Measurements from ENCODE around the gene SRBD1.
A peak's percentile ranks its signal among the peaks of the same experiment; 100 is the strongest.

SRBD1 gene, protein sequence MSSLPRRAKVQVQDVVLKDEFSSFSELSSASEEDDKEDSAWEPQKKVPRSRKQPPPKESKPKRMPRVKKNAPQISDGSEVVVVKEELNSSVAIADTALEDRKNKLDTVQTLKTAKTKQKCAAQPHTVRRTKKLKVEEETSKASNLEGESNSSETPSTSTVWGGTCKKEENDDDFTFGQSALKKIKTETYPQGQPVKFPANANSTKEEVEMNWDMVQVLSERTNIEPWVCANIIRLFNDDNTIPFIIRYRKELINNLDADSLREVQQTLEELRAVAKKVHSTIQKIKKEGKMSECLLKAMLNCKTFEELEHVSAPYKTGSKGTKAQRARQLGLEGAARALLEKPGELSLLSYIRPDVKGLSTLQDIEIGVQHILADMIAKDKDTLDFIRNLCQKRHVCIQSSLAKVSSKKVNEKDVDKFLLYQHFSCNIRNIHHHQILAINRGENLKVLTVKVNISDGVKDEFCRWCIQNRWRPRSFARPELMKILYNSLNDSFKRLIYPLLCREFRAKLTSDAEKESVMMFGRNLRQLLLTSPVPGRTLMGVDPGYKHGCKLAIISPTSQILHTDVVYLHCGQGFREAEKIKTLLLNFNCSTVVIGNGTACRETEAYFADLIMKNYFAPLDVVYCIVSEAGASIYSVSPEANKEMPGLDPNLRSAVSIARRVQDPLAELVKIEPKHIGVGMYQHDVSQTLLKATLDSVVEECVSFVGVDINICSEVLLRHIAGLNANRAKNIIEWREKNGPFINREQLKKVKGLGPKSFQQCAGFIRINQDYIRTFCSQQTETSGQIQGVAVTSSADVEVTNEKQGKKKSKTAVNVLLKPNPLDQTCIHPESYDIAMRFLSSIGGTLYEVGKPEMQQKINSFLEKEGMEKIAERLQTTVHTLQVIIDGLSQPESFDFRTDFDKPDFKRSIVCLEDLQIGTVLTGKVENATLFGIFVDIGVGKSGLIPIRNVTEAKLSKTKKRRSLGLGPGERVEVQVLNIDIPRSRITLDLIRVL

DNA sequence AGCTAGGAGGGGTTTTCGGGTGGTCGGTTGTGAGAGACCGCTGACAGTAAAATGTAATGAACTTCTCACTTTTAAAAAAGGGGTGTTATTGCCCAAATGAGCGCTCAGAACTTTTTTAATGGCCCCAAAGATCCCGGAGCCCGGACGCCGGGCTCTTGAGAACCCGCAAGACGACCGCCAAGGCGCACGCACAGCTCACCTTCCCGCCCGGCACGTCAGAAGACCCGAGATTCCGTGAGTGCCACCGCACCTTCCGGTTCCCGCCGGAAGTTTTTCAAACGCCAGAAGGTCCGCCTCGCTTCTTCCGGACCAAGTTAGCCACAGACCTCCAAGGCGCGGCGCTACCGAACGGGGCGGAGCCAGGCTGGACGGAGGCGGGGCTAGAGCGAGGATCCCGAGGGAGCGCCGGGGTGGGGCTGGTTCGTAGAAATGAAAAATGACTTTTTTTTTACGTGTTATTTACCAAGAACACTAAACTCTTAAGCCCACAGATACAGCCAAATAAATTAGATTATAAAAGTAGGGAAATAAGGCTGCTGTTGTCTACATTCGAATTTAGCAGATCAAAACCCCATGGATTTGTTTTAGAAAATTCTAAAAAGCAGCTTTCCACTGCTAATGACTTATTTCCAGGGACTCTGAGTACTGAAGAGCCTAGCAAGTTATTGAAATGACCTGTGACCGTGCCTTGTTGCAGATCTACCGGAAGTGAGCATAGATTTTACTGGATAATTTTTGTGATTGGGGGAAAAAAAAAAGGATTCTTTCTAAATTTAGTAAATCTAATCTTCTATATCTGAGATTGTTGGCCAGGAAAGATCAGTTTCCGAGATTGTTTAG lies at the start of gene SRBD1:
TSS of gene SRBD1 (minus strand) at position 248 of the 840 bp plus-strand sequence. CDS start 5,826 bp downstream, outside the sequence.
- peak; percentile 93 for DNase-seq

DNA sequence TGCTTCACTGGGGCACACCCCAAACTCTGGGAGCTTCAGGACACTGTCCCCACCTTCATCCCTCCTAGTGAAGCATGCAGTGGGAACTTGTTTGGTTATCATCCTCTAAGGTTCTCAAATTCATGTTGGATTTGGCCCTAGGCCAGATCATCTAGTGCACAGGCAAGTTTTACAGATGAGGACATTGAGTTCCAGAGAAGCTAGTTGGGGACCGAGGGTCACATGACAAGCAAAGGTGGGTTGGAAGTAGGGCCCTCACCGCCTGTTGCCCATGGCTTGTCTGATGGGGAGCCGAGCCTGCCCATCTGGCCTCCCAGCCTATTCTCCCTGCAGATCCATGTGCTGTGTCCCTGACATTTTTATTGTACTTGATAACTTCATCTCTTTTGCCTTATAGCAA lies 43.2 kb upstream of the SRBD1 start:
- no peak for DNase-seq

DNA sequence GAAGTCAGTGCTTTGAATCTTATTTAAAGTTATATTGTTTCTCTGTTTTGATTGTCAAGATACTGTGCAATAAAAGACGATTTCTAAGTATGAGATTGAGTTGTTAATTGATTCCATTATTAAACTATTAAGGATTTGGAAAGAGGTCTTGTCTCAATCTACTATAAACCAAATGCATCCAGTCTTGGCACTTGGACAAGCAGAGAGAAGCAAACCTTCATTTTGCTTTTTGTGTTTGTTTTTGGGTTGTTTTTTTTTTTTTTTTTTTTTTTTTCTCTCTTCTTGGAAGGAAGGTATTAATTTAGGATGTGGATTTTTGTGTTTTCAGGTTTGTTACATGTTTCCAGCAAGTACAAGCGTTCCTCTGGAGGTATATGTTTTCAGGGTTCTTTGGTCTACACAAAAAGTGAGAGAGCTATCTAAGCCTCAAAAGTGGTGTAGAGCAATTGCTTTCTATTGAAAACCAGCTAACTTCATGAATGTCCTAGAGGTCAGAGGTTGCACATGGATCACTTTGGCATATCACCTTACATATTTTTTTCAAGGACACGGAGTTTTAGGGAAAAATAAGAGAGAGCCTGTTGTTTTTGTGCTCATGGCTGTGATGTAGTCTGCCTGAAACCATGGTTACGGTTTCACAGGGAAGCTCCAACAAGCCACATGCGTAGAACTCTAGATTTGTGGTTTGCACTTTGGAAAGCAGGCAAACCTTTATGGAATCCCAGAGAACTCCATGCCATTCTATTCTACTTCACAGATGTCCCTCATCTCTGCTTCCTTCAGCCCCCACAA lies 42.3 kb upstream of the SRBD1 start:
- DNase-seq, result no peak

DNA sequence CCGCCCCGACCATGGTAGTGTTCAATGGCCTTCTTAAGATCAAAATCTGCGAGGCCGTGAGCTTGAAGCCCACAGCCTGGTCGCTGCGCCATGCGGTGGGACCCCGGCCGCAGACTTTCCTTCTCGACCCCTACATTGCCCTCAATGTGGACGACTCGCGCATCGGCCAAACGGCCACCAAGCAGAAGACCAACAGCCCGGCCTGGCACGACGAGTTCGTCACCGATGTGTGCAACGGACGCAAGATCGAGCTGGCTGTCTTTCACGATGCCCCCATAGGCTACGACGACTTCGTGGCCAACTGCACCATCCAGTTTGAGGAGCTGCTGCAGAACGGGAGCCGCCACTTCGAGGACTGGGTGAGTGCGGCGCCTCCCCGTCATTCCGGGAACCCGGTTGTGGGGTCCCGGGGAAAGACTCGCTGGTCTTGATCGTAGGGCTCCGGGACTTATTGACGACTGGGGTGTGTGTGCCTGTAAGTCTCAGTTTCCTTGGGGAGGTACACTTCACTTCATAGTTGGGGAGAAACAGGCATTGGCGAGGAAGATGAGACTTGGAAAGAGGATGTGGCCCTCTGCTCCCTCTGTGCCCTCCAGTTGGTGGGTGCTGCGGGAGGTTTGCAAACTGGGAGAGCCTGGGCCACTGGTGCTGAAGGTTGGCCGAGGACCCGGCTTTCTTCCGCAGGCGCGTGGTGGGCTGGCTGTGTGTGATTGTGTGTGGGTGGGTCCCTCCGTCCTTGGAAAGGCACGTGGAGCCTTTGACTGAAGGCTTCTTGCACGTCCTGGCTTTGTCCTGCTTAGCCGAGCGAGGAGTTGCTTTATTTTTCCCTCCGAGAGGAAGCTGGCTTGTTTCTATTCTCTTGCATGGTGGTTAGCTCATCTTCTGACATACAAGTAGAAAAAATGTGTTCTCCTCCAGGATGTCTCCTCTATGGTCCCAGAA lies 41.3 kb upstream of the SRBD1 start:
- peak; percentile 74 for DNase-seq

DNA sequence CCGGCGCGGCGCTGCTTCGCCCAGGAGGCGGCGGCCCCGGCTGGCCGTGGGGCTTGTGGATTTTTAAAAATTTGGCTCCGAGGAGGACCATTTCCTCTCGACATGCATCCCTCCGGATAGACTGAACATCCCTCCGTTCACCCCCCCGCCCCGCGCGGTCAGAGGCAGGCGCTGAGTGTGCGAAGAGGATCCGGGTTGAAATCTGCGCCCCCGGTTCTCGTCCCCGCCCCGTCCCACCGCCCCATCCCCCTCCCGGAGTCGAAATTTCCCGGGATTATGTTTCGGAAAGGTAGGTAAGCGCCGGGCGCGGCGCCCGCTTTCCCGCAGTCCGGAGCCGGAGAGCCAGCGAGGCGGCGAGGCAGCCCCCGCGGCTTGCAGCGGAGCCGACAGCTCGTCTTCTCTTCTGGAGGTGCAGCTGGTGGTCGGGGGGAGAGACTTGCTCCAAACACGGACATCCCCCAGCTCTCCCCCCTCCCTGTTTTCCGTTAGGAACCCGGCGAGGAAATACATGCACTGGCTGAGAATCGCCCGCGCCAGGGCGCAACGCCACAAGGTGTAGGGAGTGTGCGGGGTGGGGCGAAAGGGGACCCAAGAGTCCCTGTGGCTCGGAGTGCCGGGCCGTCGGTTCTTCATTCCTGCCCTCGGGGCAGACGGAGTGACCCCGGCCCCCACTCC lies 40.5 kb upstream of the SRBD1 start, which contains the start of gene PRKCE:
TSS of gene PRKCE (plus strand) at position 261 of the 675 bp plus-strand sequence.
- peak; percentile 83 for DNase-seq

DNA sequence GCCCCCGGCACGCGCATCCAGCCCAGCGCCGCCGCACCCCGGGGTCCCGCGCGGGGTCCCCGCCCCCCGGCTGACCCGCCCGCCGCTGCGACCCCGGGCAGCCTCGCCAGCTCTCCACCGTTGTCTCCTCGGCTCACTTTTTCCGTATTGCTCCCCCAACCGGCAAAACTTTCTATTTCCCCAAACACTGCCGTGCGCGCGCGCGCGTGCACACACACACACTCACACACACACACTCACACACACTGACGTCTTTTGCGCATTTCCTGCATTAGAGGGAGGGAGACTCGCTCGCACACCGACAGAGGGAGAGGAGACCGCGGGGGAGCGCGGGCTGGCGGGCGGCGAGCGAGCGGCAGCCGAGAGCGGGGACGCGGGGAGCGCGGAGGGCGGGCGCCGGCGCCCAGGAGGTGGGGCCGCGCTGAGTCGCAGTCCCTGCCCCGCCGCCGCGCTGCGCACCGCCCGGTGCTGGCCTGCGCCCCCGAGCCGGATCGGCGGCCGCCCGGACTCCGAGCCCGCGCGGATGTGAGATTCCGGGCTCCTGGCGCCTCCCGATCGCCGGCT lies 39.9 kb upstream of the SRBD1 start:
- DNase-seq, result peak; percentile 96

DNA sequence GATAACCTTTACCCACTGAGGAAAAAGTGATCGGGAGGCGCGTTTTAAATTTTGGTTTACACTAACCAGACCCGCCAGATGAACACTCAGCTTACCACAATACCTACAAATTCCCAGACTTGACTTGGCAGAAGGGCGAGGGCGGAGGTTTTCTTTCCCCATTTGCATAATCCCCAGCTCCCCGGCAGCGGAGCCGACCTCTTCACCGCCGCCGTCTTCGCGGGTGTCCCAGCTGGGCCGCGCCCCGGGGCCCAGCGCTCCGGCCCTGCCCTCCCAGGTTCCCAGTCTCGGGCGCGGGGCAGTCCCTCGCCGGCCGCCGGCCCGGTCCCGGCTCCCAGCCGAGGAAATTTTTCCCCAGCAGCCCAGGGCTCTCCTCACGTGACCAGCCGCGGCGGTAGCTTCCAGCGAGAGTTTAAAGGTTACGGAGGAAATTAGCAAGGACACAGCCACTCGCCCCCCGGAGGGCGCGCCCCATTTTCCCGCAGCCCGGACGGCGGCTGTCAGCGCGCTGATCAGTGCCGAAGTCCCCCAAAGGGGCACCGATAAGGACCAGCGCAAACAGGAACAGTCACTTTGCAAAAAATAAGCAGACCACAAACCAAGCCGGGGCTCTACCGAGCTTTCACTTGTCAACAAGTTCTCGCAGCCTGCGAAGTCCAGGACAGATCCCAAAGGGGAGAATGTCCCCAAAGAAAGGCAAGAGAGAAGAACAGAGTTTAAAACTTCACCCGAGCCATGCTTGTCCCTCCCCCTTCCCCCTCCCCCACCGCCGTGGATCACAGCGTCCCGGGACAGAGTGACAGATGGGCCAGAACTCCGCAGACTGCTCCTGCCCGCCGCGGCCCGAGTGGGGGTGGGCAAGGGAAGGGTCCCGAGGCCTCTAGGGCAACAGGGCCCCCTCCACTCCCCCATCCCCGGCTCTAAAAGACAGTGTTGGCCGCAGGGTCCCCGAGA lies 39.1 kb upstream of the SRBD1 start:
- peak; percentile 83 for DNase-seq

DNA sequence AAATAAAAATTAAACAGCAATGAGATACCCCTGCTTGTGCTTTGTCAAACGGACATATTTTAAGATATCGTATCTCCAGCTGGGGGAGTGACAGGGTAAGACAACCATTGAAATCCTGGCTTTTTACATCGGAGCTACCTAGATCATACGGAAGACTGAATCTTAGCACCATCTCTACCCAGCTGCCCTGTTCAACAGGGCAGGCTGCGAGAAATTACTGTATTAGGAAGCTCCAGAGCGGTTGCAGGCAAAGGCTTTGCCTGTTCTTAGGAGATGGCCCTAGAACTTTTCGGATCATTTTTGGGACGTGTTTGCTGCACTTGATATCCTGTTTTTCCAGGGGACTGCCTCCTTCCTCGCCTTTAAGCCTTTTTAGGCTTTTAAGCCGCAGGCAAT lies 38.4 kb upstream of the SRBD1 start:
- DNase-seq, result no peak

DNA sequence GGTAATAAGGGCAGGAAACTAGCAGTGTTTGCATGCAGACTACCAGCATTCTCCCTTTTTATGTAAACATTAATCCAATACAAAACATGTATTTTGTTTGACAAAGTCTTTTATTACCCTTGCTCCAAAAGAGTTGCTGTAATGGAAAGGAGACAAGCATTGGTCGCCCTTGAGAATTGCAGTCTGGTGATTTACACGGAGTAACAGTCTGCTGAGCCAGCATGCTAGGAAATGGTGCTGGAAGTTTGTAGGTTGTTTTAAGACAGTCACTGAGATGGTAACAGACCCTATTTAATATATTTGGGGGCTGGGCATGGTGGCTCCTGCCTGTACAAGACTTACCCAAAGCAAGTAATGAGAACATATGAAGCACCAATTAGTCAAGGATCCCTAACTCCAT lies 37.6 kb upstream of the SRBD1 start:
- no peak for DNase-seq

DNA sequence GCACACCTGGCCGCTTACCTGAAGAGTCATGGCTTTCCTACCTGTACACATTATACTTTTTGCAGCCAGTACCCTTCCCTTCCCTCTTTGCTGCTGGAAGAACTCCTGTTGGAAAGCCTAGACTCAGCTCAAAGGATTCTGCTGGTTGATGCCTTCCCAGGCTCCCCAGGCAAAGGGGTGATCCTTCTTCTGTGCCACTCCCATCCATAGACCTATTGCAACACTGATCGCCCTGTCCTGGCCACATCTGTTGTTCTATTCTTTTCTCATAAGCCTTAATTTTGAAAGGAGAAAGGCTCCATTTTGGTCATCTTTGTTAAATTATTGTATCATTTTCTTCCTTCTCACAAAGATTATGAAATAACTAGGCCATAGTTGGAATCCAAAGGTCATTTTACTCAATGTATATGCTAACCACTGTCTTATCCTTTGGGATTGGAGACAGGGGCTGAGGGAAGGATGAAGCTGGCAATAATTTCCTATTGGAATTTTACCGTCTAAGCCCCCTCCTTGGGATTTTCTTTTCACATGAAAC lies 37.0 kb upstream of the SRBD1 start:
- DNase-seq, result no peak

DNA sequence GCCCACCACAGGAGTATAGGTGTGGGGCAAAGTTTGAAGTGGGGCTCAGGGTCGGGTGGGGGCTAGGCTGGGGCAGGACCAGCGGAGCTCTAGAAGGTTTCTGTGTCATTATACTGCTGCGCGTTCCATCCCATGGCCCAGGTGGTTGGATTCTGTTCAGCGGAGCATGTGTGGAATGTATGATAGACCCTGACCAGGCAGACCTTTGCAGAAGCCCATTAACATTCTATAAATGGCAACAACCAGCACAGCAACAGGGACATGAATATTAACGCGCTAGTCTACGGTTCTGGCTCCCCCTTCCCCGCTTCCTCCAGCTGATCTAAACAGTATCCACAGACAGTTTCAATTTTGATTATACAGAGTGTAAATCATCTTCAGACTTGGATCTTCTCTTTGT lies 36.3 kb upstream of the SRBD1 start:
- no peak for DNase-seq

DNA sequence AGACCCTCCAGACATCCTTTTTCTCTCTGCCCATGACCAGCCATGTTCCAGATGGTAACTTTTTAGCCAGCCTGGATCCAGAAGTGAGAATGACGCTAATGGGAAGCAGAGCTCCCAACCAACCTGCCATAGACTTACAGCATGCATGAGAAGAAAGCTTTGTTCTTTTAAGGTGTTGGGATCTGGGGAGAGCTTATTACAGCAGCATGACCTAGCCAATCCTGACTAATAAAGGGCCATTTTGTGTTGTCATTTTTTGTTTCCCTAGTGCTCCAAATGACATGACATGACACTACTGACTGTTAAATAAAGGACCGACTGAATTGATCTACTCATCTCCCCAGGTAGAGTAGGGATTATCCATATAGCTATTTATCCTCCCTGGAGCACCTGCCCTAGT lies 35.2 kb upstream of the SRBD1 start:
- no peak for DNase-seq

DNA sequence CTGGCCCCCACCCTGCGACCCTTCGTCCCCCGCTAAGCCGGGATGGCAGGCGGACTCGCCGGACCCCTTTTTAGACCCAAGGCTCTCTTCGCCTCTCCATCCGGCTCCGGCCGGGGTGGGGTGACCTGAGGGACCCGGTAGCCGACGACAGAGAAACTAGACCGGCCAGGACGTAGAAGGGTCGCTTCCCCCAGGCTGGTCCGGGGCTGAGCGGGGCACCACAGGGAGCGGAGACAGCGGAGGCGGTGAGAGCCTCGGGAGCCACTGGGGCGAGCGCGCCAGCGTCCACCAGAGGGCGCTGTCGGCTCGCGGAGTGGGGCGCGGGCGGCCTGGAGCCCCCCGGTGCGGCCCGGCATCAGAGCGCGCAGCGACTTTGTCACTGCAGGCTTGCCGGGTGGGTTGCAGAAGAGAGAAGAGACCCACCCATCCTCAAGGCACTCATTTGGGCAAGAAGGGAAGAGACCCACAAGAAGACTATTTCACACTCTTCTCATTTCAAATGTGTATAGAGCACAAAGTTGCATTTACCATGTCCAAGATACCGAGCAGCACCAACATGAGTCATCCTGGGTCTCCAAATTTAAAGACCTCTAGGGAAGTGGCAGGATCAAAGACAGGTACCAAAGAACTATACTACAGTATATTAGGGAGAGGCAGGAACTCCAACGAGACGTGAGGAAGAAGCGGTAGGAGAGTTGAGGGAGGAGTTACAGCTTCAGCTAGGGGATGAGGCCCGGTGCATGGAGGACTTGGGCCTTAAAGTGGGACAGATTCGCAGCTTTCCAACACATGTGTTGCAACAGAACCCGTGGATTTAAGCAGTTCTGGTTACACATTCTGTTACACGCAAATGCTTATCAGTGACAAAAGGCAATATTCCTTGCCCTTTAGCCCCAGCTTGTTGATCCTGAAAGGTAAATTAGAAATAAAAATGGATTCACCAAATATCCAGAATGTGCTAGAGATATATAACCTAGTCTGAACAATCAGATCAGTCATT lies 32.8 kb upstream of the SRBD1 start:
- DNase-seq, result peak; percentile 87

DNA sequence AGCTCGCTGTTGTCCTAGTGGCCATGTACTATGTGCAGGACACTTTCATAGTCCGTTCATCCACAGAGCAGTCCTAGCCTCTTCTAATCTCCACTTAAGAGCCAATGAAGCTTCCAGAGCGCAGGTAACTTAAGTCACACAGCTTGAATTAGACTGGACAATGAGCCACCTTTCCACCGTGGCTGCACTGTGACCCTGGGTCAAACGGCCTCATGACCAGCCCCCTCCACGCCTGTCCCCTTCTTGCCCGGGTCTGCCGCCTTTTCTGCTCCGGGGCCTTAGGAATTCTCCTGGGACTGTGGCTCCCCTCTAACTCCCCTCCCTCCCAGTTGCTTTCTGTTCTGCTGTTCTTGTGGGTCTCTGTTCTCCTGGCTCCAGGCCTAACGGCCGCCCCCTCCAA lies 32.0 kb upstream of the SRBD1 start:
- DNase-seq, result no peak

DNA sequence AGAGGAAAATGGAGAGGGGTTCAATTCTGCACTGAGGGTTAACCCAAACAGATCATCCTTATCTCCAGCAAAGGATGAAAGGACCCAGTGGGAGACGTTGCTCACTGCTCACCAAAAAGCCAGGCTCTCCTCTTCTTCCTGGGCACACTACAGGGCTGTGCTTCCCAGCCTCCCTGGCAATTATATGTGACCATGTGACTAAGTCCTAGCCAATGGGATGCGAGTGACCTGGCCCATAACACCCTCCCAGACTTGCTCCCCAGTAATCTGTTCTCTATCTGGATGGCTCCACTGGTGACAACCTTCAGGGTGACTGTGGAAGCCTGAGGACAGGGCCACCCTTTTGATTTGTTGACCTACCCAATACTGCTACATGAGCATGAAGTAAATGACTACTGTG lies 29.5 kb upstream of the SRBD1 start:
- DNase-seq, result no peak

DNA sequence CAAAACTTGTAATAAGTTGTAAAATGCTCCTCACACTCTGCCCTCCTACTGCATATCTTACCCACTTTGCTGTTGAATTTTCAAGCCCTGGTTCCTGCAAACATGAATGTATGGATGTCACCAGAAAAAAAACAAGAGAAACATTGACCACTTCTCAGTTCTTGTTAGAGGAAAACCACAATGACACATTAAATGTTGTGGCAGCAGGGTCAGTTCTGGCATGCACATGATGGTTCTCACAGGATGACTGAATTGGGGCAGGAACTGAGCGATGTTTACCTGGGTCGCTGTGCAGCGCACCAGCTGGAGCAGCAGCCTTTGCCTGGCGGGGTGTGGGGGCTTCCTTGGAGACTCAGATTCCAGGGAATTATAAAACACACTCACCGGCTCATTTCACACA lies 26.4 kb upstream of the SRBD1 start:
- DNase-seq, result no peak

DNA sequence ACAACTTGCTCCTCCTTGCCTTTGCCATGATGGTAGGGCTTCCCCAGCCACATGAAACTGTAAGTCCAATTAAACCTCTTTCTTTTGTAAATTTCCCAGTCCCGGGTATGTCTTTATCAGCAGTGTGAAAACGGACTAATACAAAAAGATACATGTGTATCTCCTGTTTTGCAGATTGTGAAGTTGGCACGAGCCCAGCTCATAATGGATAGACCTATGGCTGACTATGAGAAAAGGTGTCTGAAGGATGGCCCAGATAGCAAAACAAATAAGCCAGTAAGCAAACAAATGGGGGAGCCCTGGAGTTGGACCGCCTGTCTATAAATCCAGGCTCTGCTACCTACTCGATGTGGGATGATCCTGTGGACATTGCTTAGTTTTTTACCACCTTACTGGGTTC lies 24.9 kb upstream of the SRBD1 start:
- no peak for DNase-seq

Measured in right forelimb (tissue), 1 donor.